Left lung (tissue), 10 donors: ENCODE data around the gene ANKRD10. TPM values are rescaled to one million over a fixed set of nuclear protein-coding genes. Genes with fewer than 3 reads are reported as not detected.

Experiments used
- ATAC-seq: fragments of 200-7000 bp; cut with Tn5 transposase; one replicate; pipeline ENCODE4 v1.9.1; 2020; ENCODE audit warnings: moderate library complexity
- DNase-seq, 4 donors: peaks; one replicate each; pipeline ENCODE4 v3.0.0-alpha.2; 2013 to 2020
- H3K27ac ChIP-seq, 2 donors: fragments of 200-600 bp; sonication (generic) in 1 of 2; one replicate each; pipeline versions ENCODE4 v1.5.0 to v1.8.0; 2020 to 2021
- H3K27me3 ChIP-seq, 2 donors: fragments of 200-600 bp; sonication (generic) in 1 of 2; one replicate each; pipeline versions ENCODE4 v1.5.0 to v1.8.0; 2020 to 2021
- H3K36me3 ChIP-seq, 2 donors: fragments of 200-600 bp; sonication (generic) in 1 of 2; one replicate each; pipeline versions ENCODE4 v1.5.0 to v1.8.0; 2020 to 2021
- H3K4me1 ChIP-seq, 2 donors: fragments of 200-600 bp; one replicate each; pipeline ENCODE4 v1.8.0; 2021
- H3K4me3 ChIP-seq, 2 donors: fragments of 200-600 bp; sonication (generic) in 1 of 2; one replicate each; pipeline versions ENCODE4 v1.5.0 to v1.8.0; 2020 to 2021; ENCODE audit warnings: mild to moderate bottlenecking in 1 of 2
- H3K9me3 ChIP-seq, 2 donors: fragments of 200-600 bp; sonication (generic) in 1 of 2; one replicate each; pipeline versions ENCODE4 v1.5.0 to v1.8.0; 2020 to 2021
- CTCF ChIP-seq, 2 donors: fragments of 200-600 bp; sonication (generic) in 1 of 2; IDR thresholded peaks; one replicate each; pipeline versions ENCODE4 v1.5.0 to v1.8.0; 2021; ENCODE audit warnings: antibody characterized with exemption in 2 of 2
- intact Hi-C, 2 donors: fragments of 100-400 bp; cut with DNase I; formaldehyde crosslinking; loops; one replicate each; pipeline versions ENCODE4 v1.11.2 to v1.14.2; 2022
- polyA plus RNA-seq, 6 donors: library from polyadenylated mRNA; unstranded; fragments of 120-200 nt; gene quantifications; one replicate each; pipeline ENCODE4 v1.2.1, GENCODE V29; 2013; ENCODE audit not compliant: insufficient read length in 6 of 6
- total RNA-seq, 2 donors: library from RNA; stranded (reverse); fragmentation: NEBNext Ultra II Directional; extraction: Animal tissue kit (Norgen Biotek cat#: 25700); gene quantifications; one replicate each; pipeline ENCODE4 v1.2.1, GENCODE V29; 2021
- donor health status: DM: no; HTN: yes; CAD: no.
- donor health status: DM: no; HTN: no; CAD: no.

Gene ANKRD10
- total and polyA plus RNA-seq, 8 donors, result 101 to 489 (median 426) TPM

GRCh38 chr13:110944121-110944967 lies 29.5 kb upstream of the ANKRD10 start:
- no peaks in the 10 kb centered on the region for H3K27me3 ChIP-seq
- H3K27ac ChIP-seq, result no peak overlapping the region
- no peaks in the 10 kb centered on the region for H3K4me1 ChIP-seq
- peak in 2 of 4 donors; percentile 7 to 40 for DNase-seq
- no peaks in the 10 kb centered on the region for H3K9me3 ChIP-seq
- no peaks in the 10 kb centered on the region for H3K36me3 ChIP-seq
- no peak overlapping the region for H3K4me3 ChIP-seq
- ATAC-seq, result peak; percentile 93
- TF ChIP-seq CTCF (IDR thresholded peaks at IDR 0.05), result peak; percentile 37 to 38
- intact Hi-C loops, result no loop called here

DNA sequence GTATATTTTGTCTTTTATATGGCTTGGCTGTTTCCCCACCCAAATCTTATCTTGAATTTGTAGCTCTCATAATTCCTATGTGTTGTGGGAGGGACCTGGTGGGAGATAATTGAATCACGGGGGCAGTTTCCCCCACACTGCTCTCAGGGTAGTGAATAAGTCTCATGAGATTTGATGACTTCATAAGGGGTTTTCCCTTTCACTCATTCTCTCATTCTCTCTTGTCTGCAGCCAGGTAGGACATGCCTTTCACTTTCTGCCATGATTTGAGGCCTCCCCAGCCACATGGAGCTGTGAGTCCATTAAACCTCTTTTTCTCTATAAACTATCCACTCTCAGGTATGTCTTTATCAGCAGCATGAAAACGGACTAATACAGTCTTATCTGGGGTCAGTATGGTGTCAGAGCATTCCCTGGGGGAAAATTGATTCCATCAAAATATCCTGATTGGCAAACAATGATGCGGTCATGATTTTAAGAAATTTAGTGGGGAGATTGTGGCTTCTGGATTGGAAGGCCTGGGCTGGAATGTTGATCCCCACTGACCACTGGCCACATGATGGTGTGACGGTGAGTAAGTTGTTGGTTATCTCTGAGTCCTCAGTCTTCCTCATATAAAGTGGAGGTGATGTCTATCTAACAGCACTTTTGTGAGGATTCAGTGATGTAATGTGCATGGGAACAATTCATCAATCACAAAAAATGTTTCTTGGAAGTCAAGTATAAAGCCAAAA lies 27.5 kb upstream of the ANKRD10 start:
- Histone ChIP-seq H3K27me3 (no peaks in the 10 kb centered on the region), H3K36me3 (no peaks in the 10 kb centered on the region), H3K27ac (no peak overlapping the region), H3K9me3 (no peaks in the 10 kb centered on the region), H3K4me3 (no peak overlapping the region), H3K4me1 (no peaks in the 10 kb centered on the region)
- no peak for ATAC-seq
- no peak for TF ChIP-seq CTCF (IDR thresholded peaks at IDR 0.05)
- no peak for DNase-seq
- intact Hi-C loops, result no loop called here

DNA sequence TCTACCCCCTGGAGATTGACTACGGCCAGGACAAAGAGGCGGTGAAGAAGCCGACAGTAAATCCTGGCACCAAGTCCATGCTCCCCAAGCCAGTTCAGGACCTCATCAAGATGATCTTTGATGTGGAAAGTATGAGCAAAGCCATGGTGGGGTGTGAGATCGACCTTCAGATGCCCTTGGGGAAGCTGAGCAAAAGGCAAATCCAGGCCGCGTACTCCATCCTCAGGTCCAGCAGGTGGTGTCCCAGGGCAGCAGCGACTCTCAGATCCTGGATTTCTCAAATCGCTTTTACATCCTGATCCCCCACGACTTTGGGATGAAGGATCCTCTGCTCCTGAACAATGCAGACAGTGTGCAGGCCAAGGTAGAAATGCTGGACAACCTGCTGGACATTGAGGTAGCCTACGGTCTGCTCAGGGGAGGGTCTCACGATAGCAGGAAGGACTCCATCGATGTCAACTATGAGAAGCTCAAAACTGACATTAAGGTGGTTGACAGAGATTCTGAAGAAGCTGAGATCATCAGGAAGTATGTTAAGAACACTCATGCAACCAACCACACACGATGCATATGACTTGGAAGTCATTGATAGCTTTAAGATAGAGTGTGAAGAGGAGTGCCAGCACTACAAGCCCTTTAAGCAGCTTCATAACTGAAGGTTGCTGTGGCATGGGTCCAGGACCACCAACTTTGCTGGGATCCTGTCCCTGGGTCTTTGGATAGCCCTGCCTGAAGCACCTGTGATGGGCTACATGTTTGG lies 24.0 kb upstream of the ANKRD10 start:
- Histone ChIP-seq H3K27ac (no peak overlapping the region), H3K36me3 (no peaks in the 10 kb centered on the region), H3K27me3 (no peaks in the 10 kb centered on the region), H3K4me1 (no peaks in the 10 kb centered on the region), H3K9me3 (peaks cover 0 to 11% of the 10 kb centered on the region in 2 donors), H3K4me3 (no peak overlapping the region)
- no peak for DNase-seq
- ATAC-seq, result no peak
- TF ChIP-seq CTCF (IDR thresholded peaks at IDR 0.05), result no peak
- intact Hi-C loops, result loop anchor here in 1 of 2 donors (10.0 kb wide), 1 partner anchor 96 kb away; no protein-coding TSS in a partner anchor

- peaks cover 0 to 22% of the 10 kb centered on the region in 2 donors for H3K9me3 ChIP-seq
- no peaks in the 10 kb centered on the region for H3K27me3 ChIP-seq
- H3K36me3 ChIP-seq, result no peaks in the 10 kb centered on the region
- DNase-seq, result no peak
- H3K4me3 ChIP-seq, result no peak overlapping the region
- peak; percentile 30 for ATAC-seq
- no peak overlapping the region for H3K27ac ChIP-seq
- TF ChIP-seq CTCF (IDR thresholded peaks at IDR 0.05), result no peak
- H3K4me1 ChIP-seq, result no peaks in the 10 kb centered on the region
- intact Hi-C loops, result loop anchor here in 1 of 2 donors (10.0 kb wide), 1 partner anchor 97 kb away; no protein-coding TSS in a partner anchor
Measured at GRCh38 chr13:110937511-110938285, 22.8 kb upstream of the ANKRD10 start.
